NCI-H226 (cell line): ENCODE measurements around the gene MRPL28.
"Not testable (repeated sequence)": the region's sequence is repeated elsewhere in the genome, so short reads cannot be mapped to it uniquely, and the experiment has no call there.

Source experiments
- DNase-seq: peaks from one replicate; pipeline ENCODE4 v3.0.0-alpha.2; 2015

The MRPL28 gene

GRCh38 chr16:370443-370842 lies at the start of gene MRPL28:
TSS of gene MRPL28 (minus strand) at chr16:370538. CDS start at chr16:370218, 320 bp downstream.
- DNase-seq: peak; percentile 81

DNA sequence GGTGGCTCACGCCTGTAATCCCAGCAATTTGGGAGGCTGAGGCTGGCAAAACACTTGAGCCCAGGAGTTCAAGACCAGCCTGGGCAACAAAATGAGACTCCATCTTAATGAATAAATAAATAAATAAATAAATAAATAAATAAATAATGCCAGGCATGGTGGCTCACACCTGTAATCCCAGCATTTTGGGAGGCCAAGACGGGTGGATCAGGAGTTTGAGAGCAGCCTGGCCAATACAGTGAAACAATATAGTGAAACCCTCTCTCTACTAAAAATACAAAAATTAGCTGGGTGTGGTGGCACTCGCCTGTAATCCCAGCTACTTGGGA lies 44.8 kb upstream of the MRPL28 start:
- DNase-seq: not testable (repeated sequence)

GRCh38 chr16:414395-415169 lies 44.2 kb upstream of the MRPL28 start:
- peak; percentile 22 for DNase-seq

- DNase-seq: no peak
These were observed 41.4 kb upstream of the MRPL28 start for GRCh38 chr16:411576-412265.

DNA sequence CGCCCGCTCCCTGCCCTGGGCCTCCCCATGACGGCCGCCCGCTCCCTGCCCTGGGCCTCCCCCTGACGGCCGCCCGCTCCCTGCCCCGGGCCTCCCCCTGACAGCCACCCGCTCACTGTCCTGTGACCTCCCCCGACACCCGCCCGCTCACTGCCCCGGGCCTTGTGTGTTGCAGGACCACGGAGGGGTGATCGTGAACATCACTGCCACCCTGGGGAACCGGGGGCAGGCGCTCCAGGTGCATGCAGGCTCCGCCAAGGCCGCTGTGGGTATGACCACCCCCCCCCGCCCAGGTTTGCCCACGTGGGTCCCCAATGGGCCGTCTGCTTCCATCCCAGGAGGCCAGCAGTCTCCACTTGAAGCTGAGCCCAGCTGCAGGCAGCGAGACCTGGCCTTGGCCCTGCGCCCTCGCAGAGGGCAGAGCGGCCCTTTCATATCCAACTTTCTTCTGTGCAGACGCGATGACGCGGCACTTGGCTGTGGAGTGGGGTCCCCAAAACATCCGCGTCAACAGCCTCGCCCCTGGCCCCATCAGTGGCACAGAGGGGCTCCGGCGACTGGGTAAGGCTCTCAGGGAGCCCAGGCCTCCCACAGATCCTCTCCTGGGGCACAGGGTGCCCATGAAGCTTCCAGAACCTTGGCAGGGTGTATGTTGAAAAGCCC lies 40.3 kb upstream of the MRPL28 start:
- no peak for DNase-seq

DNA sequence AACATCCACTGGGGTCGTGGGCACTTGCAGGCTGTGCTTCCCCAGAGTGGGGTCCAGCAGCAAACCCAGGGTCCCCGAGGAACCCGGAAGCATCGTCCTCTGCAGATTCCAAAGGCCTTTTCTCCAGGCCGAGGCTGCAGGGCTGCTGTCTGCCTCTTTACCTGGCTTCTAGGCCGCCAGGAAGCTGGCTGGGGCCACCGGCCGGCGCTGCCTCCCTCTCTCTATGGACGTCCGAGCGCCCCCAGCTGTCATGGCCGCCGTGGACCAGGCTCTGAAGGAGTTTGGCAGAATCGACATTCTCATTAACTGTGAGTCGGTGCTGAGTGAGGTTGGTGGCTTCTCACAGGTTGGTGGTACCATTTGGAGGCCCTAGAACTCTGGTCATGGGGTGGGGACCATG lies 36.9 kb upstream of the MRPL28 start:
- DNase-seq: no peak

DNA sequence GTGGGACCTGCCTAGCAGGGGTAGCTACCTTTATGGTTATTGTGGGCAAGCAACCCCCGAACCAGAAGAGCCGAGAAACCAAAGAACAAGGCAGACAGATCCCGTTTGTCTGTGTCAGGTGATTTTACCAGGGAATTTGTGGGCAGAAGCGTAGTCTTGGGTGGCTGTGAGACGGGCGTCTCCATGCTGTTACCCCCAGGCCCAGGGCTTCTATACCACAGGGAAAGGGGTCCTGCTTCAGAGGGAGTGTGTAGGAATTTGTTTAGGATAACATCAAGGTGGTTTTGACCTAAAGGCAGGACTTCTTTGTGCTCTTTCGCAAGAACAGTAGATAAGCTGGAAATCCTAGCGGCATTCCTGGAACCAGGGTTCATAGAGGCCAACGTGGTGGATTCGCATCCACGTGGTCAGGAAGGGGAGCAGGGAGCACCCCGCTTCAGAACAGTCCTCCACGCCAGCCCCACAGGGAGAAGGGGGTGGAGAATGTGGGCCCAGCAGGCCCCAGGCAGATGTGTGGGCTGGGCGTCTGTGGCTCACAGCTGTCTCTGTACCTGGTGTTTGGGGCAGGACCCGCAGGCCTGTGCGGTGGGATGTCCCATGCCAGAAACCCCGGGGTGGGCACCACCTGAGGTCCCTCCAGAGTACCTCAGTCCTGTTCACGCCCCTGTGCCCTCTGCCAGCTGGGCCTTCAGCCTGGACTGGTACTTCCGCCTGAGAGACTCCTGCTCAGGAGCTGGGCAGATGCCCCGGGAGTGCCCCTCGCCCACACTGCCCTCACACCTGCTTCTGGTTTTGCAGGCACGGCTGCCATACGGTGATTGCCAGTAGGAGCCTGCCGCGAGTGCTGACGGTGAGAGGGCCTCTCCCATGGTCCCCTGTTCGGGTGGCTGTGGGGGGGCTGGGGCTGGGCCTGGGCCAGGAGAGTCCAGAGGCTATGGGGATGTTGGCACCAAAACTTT lies 35.5 kb upstream of the MRPL28 start:
- peak; percentile 84 for DNase-seq

GRCh38 chr16:404971-405486 lies 34.7 kb upstream of the MRPL28 start:
- DNase-seq: no peak

DNA sequence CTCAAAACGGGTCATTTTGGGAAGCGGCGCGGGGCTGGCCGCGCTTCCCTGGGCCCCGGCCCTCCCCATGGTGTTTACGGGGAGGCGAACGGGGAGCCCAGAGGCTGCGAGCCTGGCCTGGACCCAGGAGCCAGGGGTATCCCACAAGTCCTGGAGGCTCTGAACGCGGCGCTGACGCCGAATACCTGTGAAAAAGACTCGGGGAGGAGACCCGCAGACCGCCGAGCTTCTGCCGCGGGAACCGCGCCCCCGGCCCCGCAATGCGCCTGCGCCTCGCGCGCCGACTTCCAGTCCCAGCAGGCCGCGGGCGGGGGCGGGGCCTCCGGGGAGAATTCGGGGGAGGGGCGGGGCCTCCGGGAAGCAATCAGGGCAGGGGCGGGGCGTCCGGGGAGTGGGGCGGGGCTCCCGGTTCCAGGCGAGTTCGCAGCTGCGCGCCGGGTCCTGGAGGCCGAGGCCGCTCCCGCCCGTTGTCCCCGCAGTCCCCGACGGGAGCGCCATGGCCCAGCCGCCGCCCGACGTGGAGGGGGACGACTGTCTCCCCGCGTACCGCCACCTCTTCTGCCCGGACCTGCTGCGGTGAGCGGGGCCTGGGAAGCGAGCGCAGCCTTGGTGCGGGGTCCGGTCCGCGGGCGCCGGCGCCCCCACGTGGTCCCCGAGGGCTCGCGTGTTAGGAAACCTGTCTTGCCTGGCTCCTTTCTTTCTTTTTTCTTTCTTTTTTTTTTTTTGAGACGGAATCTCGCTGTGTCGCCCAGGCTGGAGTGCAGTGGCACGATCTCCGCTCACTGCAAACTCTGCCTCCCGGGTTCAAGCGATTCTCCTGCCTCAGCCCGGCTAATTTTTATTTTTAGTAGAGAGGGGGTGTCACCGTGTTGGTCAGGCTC lies 31.4 kb upstream of the MRPL28 start, which contains the start of gene DECR2:
TSS of gene DECR2 (plus strand) at position 418 of the 881 bp plus-strand sequence. CDS start at position 497, 79 bp downstream.
- peak; percentile 66 for DNase-seq

DNA sequence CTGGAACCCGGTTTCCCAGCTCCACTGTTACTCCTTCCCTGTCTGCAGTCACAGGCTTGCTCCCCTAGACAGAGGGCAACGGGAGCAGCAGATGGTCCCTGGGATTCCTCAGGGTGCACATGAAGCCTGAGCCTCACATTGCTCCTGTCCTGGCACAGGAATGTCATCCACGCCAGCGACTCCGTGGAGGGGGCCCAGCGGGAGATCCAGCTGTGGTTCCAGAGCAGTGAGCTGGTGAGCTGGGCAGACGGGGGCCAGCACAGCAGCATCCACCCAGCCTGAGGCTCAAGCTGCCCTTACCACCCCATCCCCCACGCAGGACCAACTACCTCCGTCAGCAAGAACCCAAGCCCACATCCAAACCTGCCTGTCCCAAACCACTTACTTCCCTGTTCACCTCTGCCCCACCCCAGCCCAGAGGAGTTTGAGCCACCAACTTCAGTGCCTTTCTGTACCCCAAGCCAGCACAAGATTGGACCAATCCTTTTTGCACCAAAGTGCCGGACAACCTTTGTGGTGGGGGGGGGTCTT lies 29.8 kb upstream of the MRPL28 start:
- DNase-seq: no peak

- no peak for DNase-seq
These were observed 29.1 kb upstream of the MRPL28 start for GRCh38 chr16:399340-400019.

DNA sequence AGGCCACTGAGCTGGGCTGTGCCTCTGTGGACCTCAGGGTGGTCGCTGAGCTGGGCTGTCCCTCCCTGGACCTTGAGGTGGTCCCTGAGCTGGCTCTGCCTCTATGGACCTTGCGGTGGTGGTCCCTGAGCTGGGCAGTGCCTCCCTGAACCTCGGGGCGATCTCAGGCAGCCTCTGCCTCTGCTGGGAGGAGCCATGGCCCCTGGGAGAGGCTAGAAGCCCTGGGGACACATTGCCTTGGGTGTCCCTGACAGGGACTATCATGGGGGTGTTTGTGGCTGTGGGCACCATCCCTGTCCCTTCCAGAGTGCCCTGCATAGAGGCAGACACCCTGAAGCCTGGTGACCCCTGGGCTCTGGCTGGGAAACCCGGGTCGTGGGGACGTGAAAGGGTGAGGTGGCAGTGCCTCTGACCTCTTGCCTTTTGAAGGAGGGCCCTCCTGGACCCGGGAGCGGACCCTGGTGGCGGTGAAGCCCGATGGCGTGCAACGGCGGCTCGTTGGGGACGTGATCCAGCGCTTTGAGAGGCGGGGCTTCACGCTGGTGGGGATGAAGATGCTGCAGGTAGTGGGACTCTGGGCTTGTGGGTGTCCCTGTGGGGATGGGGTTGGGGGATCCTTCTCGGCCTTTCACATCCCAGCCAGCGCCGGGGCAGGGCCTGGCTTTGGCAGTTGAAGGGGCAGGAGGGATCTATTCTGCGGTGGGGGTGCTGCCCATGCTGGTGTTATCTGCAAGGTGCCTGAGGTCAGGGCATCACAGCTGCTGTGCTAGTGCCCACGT lies 28.4 kb upstream of the MRPL28 start:
- no peak for DNase-seq

- DNase-seq: no peak
These were observed 27.5 kb upstream of the MRPL28 start for GRCh38 chr16:397736-398332.

GRCh38 chr16:397135-397661 lies 26.9 kb upstream of the MRPL28 start, which contains the start of gene NME4:
TSS of gene NME4 (plus strand) at chr16:397199. CDS start at chr16:397223, 24 bp downstream.
- DNase-seq: peak; percentile 49

GRCh38 chr16:396605-397004 lies 26.3 kb upstream of the MRPL28 start:
- no peak for DNase-seq

DNA sequence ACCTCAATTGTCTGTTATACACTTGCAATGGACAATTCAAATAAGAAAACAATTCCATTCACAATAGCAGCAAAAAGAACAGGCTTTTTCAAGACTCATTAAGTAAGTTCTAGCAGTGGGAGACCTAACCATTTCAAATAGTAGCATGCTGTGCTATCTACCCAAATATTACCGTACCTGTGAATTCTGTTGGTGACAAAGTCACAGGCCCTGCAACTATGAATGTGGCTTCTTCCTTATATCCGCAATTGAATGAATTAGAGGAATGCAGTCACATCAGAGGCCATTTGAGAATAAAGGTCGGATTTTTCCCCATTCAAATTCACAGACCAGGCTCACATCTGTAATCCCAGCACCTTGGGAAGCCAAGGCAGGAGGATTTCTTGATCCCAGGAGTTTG lies 25.9 kb upstream of the MRPL28 start:
- DNase-seq: no peak

DNA sequence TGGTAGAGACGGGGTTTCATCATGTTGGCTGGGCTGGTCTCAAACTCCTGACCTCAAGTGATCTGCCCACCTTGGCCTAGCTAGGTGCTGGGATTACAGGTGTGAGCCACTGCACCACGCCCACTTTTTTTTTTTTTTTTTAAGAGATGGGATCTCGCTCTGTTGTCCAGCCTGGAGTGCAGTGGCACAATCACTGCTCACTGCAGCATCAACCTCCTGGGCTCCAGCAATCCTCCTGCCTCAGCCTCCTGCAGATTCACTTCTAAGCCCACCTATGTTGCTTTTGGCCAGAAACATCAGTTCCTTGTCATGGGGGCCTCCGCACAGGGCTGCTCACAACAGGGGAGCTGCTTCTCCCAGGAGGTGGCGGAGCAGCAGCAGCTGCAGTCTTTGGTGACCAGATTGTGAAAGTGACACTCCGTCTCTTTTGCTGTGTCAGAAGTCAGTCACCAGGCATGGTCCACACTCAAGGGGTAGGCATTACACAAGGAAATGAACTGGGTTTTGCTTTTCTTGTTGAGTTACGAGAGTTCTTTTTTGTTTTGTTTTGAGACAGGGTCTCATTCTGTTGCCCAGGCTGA lies 22.2 kb upstream of the MRPL28 start:
- no peak for DNase-seq

DNA sequence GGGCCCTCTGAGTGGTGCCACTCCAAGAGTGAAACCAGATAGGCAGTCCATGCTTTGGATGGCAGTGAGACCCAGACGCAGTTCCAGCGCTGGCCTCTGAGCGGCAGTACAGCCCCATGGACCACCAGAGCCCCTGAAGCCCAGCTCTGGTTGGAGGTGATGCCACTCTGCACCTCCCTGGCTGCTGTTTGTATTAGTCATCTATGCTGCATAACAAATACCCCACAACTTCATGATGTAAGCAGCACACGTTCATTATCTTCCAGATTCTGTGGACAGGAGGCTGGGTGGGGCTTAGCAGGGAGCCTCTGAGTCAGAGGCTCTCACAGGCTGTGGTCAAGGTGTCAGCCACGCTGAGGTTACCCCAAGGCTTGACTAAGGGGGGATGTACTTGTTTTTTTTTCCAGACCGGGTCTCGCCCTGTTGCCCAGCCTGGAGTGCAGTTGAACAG lies 21.6 kb upstream of the MRPL28 start:
- DNase-seq: peak; percentile 47
